SK-MEL-5 (cell line): ENCODE measurements around the gene SPATA32. TPM values are rescaled to one million over a fixed set of nuclear protein-coding genes. Genes with fewer than 3 reads are reported as not detected.
A peak's percentile ranks its signal among the peaks of the same experiment; 100 is the strongest.

ENCODE experiments used
- DNase-seq: peaks from one replicate; pipeline ENCODE4 v3.0.0-alpha.2; 2016; ENCODE audit warnings: low read depth, low spot score
- in situ Hi-C: cut with HindIII; loops from 2 replicates; pipeline ENCODE4 v1.10.0; 2016; ENCODE audit warnings: low sequenced_read_pairs, high pct_unique_total_duplicates, low pct_unique_long_range_greater_than_20kb
- total RNA-seq: library from RNA; depleted of rRNA; stranded (reverse); fragments of >200 nt; shearing (Covaris generic); gene quantifications from 2 replicates; pipeline ENCODE4 v1.2.3, GENCODE V29; 2014

SPATA32 gene
- total RNA-seq, 1 experiment from 2014 or later = not detected

DNA sequence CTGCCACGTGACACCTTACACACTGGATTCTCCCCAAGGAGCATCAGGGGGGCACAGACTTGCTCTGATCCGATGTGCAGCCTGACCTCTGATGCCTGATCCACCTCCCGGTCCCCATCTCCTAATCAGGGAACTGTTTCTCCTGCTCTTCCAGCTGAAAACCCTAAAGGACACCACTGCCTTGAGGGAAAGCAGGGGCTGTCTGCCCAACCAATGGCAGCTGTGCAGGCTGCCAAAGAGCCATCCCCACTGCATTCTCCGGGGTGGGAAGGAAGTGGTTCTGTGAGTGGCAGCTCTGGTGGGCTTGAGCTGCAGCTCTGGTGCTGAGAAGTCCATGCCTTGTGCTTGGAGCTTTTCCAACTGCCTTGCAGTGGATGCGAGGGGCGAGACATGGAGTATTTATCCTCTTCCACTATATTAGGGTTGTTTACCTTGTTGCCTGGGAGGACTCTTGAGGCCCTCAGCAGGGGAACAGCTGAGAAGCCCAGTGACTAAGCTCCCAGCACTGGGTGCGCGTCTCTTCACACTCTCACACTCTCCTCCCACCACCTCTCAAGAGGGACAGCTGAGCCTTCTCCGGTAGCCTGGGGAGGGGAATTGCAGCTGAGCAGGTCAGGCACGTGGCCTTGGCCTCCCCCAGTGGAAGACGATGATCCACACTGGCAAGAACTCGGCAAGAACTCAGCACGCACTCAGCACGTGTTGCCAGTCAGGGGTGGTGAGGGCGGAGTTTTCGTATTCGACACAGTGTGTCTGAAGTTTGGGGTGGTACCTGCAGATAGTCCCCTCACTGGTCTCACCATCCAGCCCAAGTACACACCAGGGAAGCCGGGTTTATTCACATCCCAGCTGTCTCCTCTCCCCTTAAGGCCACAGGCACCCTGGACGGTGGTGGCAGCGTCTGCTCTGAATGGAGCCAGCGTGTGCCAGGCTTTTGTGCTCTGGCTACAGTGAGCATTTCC, 21.1 kb upstream of the SPATA32 start:
- in situ Hi-C loops = no loop called here
- no peak for DNase-seq

GRCh38 chr17:45279898-45280297, 18.0 kb upstream of the SPATA32 start:
- DNase-seq = no peak
- in situ Hi-C loops = no loop called here

DNA sequence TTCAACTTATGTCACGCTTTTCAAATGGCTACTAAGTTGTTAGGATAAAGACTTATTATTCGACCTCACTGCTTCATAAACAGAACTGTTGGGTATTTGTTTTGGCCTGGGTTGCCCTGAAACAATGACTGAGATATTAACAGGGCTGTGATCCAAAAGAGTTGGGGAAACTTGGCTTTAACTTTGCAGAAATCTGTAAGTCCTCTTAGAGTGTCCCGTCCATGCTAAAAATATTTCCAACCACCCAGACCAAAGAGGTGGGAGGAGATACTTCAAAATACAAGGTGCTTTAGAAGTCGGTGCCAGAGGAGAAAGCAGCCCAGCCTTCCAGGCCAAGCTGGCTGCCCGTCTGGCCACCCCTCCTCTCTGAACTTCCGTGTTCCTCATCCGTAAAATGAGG, 16.1 kb upstream of the SPATA32 start:
- in situ Hi-C loops = no loop called here
- DNase-seq = no peak

DNA sequence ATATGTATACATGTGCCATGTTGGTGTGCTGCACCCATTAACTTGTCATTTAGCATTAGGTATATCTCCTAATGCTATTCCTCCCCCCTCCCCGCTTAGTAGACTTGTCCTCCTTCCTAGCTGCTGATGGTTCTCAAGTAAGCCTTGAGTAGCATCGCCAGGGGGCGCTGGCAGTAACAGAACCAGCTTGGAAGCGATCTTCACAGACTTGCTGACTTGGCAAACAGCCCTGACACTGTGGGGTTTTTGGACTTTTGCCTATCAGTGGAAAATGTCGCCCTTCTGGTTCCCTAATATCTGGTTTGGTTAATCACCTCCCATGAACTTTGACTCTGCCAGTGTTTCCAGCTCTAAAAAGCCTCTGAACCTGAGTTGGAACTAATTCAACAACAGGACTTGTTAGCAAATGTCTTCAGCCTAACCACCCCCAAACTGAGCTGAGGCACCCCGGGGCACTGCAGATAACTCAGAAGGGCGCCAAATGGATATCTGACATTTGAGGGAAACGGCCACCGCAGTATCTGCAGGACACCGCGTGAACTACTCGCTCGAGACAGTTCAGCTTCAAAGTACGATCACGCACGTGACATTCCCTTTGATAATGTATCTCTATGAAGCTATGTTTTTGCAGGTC, 15.4 kb upstream of the SPATA32 start:
- in situ Hi-C loops = no loop called here
- DNase-seq = peak; percentile 94

- DNase-seq = no peak
- in situ Hi-C loops = no loop called here
Observed at GRCh38 chr17:45276031-45276430, 14.1 kb upstream of the SPATA32 start.

GRCh38 chr17:45274033-45274432, 12.1 kb upstream of the SPATA32 start:
- in situ Hi-C loops = no loop called here
- no peak for DNase-seq

DNA sequence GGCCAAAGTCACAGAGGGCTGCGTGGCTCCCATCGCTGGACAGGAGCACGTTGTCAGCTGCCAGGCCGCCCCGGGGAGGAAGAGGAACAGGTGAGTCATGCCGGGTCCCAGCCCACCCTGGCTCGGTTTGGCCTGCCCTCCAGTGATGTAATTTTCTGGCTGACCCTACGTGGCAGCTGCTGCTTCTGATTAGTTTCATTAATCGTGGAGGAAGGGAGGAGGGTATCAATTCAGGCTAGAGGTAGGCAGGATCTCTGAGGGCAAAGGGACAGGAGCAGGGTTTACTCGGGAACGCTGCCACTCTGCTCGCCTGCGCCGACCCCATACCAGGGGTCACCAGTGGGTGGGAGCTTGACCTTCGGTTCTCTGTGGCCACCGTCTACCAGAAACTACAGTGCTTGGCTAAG, 11.7 kb upstream of the SPATA32 start:
- in situ Hi-C loops = no loop called here
- DNase-seq = no peak

DNA sequence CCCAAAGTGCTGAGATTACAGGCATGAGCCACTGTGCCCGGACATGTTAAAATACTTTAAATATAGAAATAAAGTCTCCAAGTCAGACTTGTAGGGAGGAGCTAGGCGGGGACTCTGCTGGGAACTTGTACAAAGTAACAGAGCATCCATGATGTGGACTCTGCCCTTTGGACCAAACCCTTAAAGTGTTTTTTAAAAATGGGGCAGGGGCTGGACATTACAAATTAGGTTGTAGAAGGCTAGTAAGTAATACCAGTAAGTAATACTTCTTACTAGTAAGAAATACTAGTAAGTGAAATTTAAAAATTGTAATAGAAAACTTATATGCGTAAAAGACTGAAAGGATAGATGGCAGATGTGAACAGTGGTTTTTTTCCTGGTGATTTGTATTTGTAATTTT, 9.7 kb upstream of the SPATA32 start:
- in situ Hi-C loops = no loop called here
- DNase-seq = no peak

- in situ Hi-C loops = no loop called here
- DNase-seq = peak; percentile 46
Observed at GRCh38 chr17:45270828-45271418, 9.0 kb upstream of the SPATA32 start.

DNA sequence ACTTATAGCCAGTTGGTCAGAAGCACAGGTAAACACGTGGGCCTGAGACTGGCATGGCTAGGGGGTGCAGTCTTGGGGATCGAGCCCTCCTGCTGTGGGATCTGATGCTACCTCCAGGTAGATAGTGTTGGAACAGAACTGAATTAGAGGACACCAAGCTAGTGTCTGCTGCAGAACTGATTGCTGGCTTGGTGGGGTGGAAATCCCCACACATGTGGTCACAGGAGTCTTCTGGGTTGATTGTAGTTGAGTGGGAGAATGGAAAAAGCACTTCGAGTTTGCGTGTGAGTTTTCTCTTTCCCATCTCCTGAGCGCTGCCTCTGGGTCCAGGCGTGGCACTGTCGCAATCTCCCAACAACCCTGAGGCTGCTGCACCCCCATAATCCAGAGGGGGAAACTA, 8.0 kb upstream of the SPATA32 start:
- DNase-seq = no peak
- in situ Hi-C loops = no loop called here

- no peak for DNase-seq
- in situ Hi-C loops = no loop called here
Observed at GRCh38 chr17:45267436-45268055, 5.7 kb upstream of the SPATA32 start.

- DNase-seq = no peak
- in situ Hi-C loops = no loop called here
Observed at GRCh38 chr17:45266372-45266926, 4.6 kb upstream of the SPATA32 start.

GRCh38 chr17:45265821-45266220, 3.9 kb upstream of the SPATA32 start:
- in situ Hi-C loops = no loop called here
- no peak for DNase-seq

GRCh38 chr17:45264988-45265387, 3.1 kb upstream of the SPATA32 start:
- DNase-seq = no peak
- in situ Hi-C loops = no loop called here

- in situ Hi-C loops = no loop called here
- DNase-seq = no peak
Observed at GRCh38 chr17:45264430-45264829, 2.5 kb upstream of the SPATA32 start.

- DNase-seq = no peak
- in situ Hi-C loops = no loop called here
Observed at GRCh38 chr17:45263477-45263860, 1.6 kb upstream of the SPATA32 start.

DNA sequence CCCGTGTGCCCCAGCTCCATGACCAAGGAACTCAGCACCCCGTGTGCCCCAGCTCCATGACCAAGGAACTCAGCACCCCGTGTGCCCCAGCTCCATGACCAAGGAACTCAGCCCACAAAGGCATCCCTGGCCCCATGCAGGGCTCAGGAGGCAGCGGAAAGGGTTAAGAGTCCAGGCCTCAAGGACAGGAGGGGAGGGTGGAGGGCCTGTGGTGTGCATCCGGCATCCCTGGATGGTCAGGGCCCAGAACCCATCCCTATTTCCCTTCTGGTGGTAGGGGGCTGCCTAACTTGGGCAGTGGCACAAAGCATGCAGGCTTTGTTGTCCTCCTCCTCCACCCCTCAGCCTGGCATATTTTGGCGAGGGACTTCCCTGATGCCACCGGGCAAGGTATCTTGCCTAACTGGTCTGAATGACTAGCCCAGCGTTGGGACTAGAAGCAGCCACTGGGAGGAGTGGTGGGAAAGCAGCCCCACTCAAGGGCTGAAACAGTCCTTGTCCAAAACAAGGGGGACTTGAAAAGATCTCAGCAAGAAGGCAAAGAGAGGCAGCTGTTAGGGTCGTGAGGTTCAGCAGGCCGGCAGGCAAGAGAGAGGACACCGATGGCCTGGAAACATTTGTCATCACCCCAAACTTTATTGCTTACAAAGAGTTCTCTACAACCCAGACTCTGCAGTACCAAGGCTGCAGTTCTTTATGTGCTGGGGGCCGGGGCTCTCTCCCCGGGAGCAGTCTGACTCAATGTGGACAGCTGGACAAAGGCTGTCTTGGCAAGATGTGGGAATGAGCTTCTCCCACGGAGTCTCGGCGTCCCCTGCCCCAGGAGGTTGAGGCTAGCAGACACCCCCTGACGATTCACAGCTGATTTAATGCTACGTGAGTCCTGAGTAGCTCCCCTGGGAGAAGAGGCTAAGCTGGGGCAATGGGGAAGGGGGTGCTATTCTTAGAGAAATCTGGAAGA, 902 bp upstream of the SPATA32 start:
- no peak for DNase-seq
- in situ Hi-C loops = no loop called here
